NCI-H2081 treated with DMSO at 0.1 percent for 48 hours (cell line): ENCODE data around the gene PWP2.
"Not testable (repeated sequence)": the region's sequence is repeated elsewhere in the genome, so short reads cannot be mapped to it uniquely, and the experiment has no call there.

Experiments
- DNase-seq: peaks from one replicate; lab custom pipeline; 2025; lab: John Stamatoyannopoulos, UW

PWP2 gene

DNA sequence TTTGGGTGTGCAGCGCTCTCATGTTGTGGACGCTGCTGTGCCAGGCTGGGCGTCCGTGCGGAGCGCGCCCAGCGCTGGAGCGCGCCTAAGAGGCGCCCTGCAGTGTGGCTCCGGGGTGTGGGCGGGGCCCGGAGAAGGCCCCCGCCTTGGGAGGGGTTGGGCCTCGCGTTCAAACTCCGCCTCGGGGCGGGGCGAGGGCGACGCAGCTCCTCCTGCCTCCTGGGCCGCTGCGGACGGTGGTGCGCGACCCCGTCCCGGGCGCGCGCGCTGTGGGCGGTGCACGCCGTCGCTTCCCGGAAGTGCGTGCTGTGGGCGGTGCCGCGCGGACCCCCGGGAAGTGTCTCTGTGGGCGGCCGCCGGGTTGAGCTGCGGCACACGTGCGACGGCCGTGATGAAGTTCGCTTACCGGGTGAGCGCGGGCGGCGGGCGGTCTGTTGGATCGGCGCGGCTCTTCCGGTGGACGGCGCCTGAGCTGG lies at the start of gene PWP2:
Gene PWP2, plus strand, starts transcription at position 374 of the 476 bp plus-strand sequence. Its CDS starts 18 bp downstream, at position 392.
- not testable (repeated sequence) for DNase-seq

DNA sequence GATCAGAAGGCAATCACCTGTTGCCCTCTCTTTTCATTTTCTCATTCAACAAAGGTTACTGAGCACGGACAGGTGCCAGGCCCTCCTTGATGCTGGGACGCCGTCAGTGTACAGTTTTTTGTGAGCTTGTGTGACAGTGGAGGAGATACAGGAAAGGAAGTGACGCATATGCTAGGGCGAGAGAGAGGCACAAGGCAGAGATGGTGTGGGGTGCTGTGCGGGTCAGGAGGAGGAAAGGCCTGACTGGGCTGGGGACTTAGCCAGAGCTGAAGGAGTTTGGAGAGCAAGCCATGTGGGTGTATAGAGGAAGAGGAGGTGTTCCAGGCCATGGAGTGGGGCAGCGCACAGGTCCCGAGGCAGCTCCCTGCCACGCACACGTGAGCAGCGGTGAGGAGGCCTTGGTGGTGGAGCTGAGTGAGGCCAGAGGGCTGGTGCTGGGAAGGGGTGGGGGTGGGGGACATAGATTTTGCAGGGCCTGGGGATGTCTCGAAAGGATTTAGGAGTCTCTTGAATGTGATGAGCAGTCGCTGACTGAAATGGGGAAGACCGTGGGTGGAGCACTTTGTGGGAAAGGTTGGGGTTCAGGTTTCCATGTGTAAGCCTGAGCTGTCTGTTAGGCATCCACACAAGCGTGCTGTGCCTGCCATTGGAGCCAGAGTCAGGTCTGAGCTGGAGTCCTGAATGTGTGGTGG lies 49.1 kb upstream of the PWP2 start:
- no peak for DNase-seq

GRCh38 chr21:44058652-44058964 lies 48.6 kb upstream of the PWP2 start:
- no peak for DNase-seq

DNA sequence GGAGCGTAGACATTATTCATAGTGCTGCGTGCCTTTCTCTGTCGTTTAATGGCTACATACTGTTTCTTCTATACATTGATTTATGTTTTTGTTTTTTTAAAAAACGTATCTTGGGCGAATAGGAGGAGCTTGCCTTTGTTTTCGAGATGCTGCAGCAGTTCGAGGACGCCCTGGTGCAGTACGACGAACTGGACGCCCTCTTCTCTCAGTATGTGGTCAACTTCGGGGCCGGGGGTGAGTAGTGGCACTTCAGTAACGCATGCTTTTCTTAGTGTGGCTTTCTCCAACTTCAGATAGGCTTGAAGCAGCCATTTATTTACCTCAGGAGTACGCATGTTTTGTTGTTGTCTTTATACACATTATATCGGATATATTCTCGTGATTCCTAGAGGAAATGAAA lies 48.2 kb upstream of the PWP2 start:
- DNase-seq = no peak

GRCh38 chr21:44059710-44060109 lies 47.5 kb upstream of the PWP2 start:
- no peak for DNase-seq

DNA sequence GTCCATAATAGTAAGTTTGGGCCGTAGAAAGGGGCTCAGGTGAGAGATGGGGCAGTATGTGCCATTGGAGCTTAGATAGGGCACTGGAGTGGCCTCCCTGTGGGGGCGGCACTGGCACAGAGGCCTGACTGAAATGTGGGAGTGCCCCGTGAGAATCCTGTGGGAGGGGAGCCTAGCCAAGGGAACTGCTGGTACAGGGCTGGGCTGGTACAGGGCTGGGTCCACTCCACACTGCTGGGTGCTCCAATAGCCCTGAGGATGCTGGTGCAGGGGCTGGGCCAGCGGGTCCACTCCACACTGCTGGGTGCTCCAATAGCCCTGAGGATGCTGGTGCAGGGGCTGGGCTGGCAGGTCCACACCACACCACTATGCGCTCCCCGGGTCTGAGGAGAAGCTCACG lies 44.8 kb upstream of the PWP2 start:
- no peak for DNase-seq

DNA sequence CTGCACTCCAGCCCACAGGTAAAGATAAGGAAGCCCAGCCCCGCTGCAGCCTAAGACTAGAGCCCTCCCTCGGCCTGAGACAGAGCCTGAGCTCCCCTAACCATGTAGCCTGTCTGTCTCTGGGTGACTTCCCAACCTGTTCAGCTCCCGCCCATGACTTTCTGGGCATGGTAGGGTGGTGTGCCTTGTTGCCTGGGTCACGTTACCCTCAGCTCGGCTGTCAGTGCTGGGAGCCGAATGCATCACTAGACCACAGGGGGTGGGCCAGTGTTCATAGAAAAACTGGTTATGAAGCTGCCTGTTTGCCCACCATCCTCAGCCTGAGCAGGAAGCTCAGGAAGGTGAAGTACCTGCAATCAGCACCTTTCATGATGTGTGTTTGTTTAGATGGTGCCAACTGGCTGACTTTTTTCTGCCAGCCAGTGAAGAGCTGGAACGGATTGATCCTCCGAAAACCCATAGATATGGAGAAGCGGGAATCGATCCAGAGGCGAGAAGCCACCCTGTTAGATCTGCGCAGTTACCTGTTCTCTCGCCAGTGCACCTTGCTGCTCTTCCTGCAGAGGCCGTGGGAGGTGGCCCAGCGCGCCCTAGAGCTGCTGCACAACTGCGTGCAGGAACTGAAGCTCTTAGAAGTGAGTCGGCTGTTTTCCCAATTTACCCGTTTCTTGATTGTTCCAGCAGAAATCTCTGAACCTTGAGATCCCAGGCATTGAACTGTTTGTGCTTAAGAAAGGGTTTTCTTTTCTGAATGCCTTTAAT lies 43.9 kb upstream of the PWP2 start:
- DNase-seq = no peak

DNA sequence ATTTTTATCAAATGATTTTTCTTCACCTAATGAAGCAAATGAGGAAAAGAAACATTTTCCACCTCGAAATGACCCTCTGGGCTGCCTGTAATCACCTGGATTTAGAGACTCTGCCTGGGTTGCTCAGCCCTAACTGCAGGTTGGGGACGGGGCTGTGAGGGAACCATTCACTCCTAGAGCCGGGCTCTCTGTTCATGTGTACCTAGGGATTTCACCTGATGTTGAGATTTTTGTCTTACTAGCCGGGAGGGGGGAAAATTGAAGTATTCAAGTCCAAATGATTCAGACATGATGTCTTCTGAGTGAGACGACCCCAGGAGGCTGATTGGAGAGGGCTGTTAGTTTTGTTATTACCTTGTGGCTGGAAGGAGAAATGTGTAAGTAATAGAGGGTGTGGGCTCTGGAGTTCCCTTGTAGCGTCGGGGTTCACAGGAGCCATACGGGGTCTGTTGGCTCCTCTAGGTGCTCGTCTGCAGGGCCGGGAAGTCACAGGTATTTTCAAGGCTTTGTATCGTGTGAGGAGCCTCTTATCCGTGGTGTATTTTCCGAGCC lies 42.3 kb upstream of the PWP2 start:
- no peak for DNase-seq

DNA sequence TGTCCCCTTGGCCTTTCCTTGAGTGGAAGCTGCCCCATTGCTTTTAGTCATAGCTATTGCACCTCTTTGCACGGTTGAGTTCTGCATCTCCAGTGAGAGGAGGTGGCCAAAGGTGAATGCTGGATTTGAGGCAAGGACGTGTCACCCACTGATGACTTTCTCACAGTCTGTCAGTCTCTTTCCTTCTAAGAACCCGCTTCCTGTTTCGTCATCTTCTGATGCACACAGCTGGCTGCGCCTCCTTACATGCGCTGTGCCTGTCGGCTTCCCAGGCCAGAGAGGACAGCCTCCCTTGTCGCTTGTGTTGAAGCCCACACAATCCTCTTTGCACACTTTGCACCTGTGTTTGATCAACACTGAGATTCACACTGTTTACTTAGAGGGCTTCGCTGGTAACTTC lies 41.8 kb upstream of the PWP2 start:
- DNase-seq = no peak

DNA sequence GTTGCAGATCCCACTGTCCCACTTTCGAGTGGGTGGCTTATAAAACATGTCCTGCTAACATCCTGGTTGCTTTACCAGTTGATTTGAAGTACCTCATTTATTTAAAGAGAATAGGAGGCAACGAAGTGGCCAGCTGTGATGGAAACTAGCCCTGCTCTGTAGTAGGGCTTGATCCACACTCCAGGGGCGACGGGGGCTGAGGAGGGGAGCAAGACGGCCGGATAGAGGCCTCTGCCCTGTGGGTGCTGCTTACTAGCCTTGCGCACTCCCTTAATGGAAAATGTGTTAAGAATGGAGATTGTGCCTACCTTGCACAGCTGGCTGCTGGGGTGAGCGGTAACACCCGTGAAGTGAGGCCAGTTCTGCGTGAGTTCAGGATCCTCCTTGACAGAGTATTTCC lies 41.1 kb upstream of the PWP2 start:
- DNase-seq = no peak

GRCh38 chr21:44067011-44067839 lies 40.0 kb upstream of the PWP2 start:
- no peak for DNase-seq

DNA sequence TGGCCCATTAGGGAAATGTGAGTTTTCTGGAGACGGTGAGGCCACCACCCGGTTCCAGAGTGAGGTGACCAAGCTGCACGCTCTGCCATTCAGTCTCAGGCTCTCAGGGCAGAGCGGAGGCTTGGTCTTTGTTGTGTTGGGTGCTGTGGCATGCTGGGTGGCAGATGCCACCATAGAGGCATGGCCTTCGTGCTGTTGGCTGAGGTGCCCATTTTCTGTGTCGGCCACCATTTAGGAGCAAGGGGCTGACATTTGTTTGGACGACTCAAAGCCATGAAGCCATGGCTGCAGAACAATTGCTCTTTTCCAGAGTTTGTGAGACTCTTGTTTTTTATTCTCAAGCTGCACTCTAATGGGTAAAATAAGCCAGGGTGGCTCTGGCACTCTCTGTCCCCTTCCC lies 36.8 kb upstream of the PWP2 start:
- DNase-seq = no peak

GRCh38 chr21:44071359-44072104 lies 35.7 kb upstream of the PWP2 start:
- no peak for DNase-seq

DNA sequence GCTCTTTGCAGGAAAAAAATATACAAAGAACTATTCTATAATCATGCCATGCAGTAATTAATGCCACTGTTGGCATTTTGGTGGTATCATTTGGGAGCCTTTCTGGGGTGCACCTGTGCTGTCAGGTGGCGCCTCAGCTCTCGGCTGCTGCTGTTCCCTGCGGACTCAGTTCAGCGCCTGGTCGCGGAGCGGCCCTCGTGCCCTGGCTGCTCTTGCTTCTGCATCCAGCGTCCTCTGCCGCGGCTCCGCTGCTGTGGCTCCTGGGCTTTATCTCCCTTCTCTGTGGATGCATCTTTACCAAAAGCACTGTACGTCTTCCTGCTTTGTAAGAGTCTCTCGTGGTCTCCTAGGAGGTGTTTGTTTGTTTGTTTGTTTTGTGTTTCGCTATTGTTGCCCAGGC lies 35.1 kb upstream of the PWP2 start:
- no peak for DNase-seq

DNA sequence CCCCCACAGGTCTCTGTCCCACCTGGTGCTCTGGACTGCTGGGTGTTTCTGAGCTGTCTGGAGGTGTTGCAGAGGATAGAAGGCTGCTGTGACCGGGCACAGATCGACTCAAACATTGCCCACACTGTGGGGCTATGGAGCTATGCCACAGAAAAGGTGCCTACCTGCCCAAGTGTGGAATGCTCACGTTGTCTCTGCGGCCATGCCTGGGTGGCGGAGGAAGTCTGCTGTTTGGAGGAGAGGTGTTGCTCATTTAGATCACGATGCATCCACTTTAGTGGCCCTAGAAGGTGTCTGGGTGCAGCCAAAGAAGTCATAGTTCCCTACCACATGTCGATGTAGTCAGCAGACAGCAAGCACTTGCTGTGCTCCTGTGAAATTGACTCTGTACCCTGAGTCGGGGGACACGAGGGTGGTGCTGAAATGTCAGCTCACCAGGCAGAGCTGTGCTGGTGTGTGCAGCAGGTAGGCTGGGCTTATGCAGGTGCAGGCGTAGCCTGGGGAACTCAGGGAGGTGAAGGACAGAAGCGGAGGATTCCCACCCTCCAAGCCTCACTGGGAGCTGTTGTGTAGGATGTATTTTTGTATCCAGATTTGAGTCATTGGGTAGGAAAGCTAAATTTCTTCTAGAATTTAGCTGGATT lies 32.8 kb upstream of the PWP2 start:
- no peak for DNase-seq

- no peak for DNase-seq
Measured at GRCh38 chr21:44076316-44076715, 30.9 kb upstream of the PWP2 start.

DNA sequence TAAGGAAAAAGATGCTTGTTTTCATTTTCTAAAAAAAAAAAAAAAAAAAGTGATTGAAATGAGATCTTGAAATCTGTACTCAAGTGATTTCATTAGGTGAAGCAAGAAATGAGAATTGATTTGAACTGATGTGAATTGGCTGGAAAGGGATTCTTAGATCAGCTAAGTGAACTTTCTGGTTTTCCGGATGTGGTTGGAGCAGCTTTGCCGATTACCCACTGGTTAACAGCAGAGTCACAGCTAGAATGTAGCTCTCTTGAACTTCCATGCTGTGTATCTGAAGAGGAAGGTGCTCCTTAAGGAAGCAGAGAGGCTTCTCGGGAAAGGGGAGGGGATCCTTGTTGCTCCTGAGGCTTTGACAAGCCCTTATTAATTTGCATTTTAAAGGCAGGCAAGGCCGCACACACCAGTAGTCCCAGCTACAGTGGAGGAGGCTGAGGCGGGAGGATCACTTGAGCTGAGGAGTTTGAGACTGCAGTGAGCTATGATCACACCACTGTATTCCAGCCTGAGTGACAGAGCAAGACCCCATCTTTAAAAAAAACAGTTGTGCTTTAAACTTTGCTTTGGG lies 28.7 kb upstream of the PWP2 start:
- no peak for DNase-seq

DNA sequence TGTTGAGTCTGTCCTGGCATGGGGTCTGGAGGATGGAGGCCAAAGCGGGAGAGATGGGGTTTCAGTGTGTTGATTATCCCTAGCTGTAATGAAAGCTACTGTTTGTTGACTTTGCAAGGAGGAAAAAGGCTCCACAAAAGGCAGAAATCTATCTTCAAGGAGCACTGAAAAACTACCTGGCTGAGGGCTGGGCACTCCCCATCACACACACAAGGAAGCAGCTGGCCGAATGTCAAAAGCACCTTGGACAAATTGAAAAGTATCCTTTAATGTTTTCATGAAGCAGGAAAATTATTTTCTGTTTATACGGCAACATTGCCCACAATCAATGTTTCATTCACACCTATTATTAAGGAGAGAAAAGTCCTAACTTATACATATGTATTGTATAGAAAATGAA lies 27.8 kb upstream of the PWP2 start:
- DNase-seq = no peak

DNA sequence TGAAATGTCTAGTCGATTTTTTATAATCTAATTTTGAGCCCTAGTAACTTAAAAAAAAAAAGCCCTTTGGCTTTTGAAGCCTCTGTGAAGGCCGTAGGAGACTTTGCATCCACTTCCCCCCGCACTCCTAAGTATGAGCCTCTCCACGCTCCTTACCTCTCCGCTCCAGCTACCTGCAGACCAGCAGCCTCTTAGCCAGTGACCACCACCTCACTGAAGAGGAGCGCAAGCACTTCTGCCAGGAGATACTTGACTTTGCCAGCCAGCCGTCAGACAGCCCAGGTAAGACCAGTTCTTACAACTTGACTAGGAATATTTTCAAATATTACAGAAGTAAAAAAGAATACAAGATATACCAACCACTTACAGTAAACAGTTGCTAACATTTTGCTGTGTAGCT lies 27.4 kb upstream of the PWP2 start:
- no peak for DNase-seq

GRCh38 chr21:44082648-44083440 lies 24.4 kb upstream of the PWP2 start:
- no peak for DNase-seq
